HG03439 (cell line): ENCODE data around the gene MEGF9.

ENCODE experiments used
- ATAC-seq: cut with Tn5 transposase; IDR thresholded peaks from one replicate; pipeline ENCODE4 v1.9.1; 2021; ENCODE audit warnings: mild to moderate bottlenecking, moderate library complexity; ENCODE audit not compliant: unreplicated experiment

Gene MEGF9

GRCh38 chr9:120707170-120707569 is 7.1 kb downstream of the MEGF9 start:
- ATAC-seq: no peak

- ATAC-seq: no peak
These were observed 9.1 kb downstream of the MEGF9 start for GRCh38 chr9:120705174-120705573.

GRCh38 chr9:120702075-120702474 is 12.2 kb downstream of the MEGF9 start:
- ATAC-seq: no peak

GRCh38 chr9:120701248-120701647 is 13.0 kb downstream of the MEGF9 start:
- no peak for ATAC-seq

GRCh38 chr9:120698766-120699165 is 15.5 kb downstream of the MEGF9 start:
- no peak for ATAC-seq

- no peak for ATAC-seq
These were observed 16.8 kb downstream of the MEGF9 start for GRCh38 chr9:120697448-120697847.

GRCh38 chr9:120696551-120697230 is 17.6 kb downstream of the MEGF9 start:
- no peak for ATAC-seq

GRCh38 chr9:120694559-120694958 is 19.7 kb downstream of the MEGF9 start:
- no peak for ATAC-seq

GRCh38 chr9:120693700-120694008 is 20.6 kb downstream of the MEGF9 start:
- no peak for ATAC-seq

- ATAC-seq: no peak
These were observed 21.2 kb downstream of the MEGF9 start for GRCh38 chr9:120692901-120693699.

- no peak for ATAC-seq
These were observed 23.9 kb downstream of the MEGF9 start for GRCh38 chr9:120690372-120690771.

- ATAC-seq: no peak
These were observed 24.4 kb downstream of the MEGF9 start for GRCh38 chr9:120689860-120690259.

- ATAC-seq: no peak
These were observed 25.5 kb downstream of the MEGF9 start for GRCh38 chr9:120688758-120689157.

GRCh38 chr9:120683150-120683549 is 31.1 kb downstream of the MEGF9 start:
- no peak for ATAC-seq

- no peak for ATAC-seq
These were observed 33.1 kb downstream of the MEGF9 start for GRCh38 chr9:120681121-120681520.

- no peak for ATAC-seq
These were observed 33.7 kb downstream of the MEGF9 start for GRCh38 chr9:120680579-120680978.

- no peak for ATAC-seq
These were observed 34.1 kb downstream of the MEGF9 start for GRCh38 chr9:120680161-120680560.

- no peak for ATAC-seq
These were observed 36.3 kb downstream of the MEGF9 start for GRCh38 chr9:120677965-120678364.

GRCh38 chr9:120676767-120677402 is 37.4 kb downstream of the MEGF9 start:
- ATAC-seq: no peak

- ATAC-seq: no peak
These were observed 45.9 kb downstream of the MEGF9 start for GRCh38 chr9:120668399-120668798.

GRCh38 chr9:120663950-120664349 is 50.3 kb downstream of the MEGF9 start:
- ATAC-seq: no peak

- no peak for ATAC-seq
These were observed 50.9 kb downstream of the MEGF9 start for GRCh38 chr9:120663380-120663779.
